Measurements from ENCODE around the gene WWC2.

The WWC2 gene

DNA sequence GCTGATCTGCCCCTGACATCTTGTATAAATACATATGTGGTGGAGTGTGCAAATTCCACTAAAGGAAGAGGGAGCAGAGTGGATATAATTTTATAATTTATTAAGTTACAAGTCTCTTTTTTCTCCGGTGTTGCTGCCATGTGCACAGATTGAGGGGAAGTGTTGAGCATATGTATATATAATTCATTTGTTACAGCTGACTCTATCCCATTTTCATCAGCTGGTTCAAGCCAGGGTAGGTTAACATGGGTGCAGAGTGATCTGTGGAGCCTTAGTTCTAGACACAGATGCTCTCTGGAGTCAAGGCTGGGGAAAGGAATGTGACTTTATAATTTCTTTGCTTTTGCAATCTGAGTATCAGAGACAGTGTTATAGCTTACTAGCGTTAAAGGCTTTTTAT, 103.5 kb downstream of the WWC2 start:
- no peak for DNase-seq (ENCODE audit: low read depth)

DNA sequence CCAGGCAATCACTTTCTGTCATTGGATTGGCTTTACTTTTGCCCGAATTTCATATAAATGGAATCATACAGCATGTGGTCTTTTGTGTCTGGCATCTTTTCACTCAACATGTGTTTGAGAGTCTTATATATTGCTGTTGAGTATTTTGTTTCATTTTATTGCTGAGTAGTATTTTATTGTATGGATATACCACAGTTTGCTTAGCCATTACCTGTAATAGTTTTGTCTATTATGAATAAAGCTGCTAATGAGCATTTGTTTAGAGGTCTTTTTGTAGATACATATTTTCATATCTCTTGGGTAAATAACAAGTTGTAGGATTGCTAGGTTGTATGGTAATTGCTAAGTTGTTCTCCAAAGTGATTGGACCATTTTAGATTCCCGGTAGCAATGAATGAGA, 105.7 kb downstream of the WWC2 start:
- DNase-seq (ENCODE audit: low read depth), result no peak

DNA sequence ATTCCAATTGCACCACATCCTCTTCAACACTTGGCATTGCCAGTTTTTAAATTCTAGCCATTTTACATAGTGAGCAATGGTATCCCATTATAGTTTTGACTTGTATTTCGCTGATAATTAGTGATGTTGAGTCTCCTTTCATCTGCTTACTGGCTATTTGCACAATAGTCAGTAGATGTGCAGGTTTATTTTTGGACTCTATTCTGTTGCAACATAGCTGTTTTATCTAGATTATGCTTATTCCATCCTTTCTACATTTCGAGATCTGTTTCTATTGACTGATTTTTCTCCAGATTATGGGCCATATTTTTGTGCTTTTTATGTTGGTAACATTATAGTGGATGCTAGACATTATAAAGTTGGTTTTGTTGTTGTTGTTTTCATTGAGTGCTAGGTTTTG, 106.1 kb downstream of the WWC2 start:
- no peak for DNase-seq (ENCODE audit: low read depth)

DNA sequence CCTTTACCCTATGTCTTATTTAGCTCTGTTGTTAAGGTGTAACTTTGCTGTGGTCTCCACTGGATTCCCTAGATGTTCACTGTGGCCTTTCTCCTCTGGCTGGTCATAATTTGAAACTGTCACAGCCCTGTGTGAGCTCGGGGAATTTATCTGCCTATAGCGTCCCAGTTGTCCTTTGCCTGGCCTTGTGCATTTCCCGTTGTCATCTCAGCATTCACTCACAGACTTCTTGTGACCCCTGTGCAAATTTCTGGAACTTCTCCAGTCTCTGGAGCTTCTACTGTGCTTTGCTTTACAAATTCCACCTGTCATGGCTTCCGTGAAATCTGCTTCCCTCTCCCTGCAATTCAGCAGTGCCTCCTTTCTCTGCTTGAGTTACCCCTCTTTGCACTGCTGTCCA, 106.7 kb downstream of the WWC2 start:
- no peak for DNase-seq (ENCODE audit: low read depth)

DNA sequence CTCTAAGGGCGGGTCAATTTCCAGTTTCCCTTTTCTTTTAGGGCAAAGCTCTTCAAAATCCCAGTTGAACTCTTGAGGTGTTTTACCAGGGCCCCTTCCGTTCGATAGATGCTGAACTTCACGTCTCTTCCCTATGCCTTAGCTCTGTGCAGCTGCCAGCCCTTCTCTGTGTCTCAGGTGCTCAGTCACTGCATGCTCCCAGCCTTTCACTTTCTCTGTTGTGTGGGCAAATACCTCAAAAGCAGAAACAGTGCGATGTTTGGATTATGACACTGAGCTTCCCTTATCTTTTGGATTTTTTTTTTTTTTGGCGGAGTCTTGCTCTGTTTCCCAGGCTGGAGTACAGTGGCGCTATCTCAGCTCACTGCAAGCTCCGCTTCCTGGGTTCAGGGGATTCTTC, 112.5 kb downstream of the WWC2 start:
- DNase-seq (ENCODE audit: low read depth), result no peak

DNA sequence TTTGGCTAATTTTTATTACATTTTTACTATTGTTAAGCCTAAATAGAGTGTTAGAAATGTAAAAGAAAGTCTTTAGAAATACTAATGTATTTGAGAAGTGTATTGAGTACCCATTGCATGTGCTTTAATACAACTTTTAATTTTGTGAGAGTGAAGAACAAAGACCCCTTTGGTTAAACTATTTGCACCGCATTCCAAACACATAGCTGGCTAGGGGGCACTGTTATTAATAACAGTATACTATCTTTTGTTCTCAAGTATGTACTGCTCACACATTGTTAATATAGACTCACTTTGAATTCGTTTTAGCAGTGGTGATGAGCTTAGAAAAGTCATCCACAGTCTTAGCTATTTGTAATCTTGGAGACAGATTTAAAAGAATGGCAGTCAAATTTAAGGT, 114.9 kb downstream of the WWC2 start:
- no peak for DNase-seq (ENCODE audit: low read depth)

DNA sequence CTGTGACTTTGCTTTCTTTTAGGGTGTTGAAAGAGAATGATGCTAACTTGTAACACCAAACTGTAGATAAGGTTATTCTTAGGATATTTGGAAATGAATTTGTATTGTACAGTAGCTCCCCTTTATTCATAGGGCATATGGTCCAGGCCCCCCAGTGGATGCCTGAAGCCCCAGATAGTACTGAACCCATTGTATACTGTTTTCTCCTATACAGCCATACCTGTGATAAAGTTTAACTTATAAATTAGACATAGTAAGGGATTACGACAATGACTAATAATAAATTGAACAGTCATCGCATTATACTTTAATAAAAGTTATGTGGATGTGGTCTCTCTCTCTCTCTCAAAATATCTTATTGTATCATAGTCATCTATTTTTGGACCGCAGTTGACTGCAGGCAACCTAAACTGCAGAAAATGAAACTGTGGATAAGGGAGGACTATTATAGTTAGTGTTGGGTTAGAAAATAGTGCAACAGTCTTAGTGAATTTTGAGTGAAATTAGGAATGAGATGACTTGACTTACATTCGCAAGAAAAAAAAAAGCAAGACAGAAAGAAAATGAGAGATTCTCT, 115.9 kb downstream of the WWC2 start:
- DNase-seq (ENCODE audit: low read depth), result no peak

DNA sequence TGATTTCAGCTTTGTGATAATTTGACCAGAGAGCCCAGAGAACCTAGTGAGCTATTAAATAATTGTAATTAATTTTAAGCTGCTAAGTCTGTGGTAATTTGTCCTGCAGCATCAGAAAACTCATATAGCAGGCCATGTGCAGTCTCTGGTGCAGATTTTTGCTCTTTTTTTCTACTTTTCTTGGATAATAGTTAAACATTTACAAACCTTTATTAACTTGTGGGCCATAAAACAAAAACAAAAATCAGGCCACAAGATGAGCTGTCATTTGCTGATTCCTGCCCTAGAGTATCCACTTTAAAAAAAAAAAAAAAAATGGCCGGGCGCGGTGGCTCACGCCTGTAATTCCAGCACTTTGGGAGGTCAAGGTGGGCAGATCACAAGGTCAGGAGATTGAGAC, 121.2 kb downstream of the WWC2 start:
- DNase-seq (ENCODE audit: low read depth), result no peak

DNA sequence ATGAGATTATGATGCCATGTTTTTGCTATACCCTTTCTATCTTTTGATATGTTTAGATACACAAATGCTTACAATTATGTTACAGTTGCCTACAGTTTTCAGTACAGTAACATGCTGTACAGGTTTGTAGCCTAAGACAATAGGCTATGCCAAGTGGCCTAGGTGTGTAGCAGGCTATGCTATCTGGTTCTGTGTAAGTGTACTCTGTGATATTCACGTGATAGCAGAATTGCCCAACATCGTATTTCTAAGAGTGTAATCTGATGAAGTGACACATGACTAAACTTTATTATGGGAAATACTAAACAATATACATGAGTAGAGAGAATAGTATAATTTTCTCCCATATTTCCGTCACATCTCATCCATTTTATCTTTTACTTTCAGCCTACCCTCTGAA, 124.0 kb downstream of the WWC2 start:
- no peak for DNase-seq (ENCODE audit: low read depth)

DNA sequence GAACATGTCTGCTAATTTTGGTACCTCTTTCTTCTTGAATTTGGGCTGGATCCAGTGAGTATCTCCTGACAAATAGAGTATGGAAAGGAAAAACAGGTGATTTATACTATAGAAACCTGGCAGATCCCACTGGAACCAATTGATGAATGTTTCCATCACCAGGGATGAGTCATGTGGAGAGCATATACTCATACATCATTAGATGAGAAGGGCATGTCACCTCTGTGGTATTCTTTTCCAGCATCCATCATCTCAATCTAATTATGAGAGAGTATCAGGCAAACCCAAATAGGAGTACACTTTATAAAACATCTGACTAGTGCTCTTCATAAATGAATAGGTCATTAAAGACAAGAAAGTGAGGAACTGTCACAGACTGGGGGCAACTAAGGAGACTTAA, 130.3 kb downstream of the WWC2 start:
- no peak for DNase-seq (ENCODE audit: low read depth)

DNA sequence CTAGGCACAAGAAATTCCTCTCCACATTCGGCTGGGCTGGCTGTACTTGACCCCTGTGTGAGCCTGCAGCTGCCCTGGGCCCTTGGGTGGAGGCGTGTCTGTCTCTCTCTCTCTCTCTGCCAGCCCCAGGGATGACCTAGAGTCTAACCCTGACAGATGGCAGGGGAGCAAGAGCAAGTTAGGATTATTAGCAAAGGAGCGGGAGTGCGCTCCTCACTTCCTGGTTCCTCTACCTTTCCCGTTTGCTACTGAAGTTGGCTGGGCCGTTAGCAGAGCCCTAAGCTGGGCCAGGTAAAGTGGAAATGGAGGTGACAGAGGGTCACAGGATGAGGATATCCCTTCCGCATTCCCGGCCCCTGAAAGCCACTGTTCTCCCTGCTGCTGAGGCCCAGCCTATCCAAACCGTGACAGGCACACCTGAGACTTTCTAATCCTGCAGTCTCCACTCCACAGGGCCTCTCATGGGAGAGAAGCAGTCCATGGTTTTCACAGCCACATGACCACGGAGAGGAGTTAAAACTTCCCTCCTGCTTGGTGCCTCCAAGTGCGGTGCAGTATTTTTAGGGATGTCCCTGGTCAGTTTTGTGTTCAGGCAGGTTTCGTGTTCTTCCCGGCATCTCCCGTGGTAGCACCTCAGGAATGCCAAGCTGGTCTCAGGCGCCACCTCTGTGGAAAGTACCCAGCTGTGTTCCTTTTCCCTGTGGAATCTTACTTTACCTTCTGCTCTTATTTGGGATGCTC, 141.7 kb downstream of the WWC2 start:
- DNase-seq (ENCODE audit: low read depth), result no peak

DNA sequence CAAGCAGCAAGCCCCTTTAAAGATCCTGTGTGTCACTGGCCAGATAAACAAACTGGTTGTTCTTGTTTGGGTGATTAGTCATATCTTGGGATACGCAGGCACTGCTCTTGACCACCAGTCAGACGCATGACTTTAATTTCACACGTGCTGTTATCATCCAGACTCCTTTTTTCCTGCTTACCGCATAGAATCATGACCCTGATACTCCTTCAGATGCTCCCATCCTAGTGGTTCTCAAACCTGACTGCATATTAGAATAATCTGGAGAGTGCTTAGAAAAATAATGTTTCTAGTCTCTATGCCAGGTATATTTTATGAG, 142.2 kb downstream of the WWC2 start:
- no peak for DNase-seq (ENCODE audit: low read depth)

DNA sequence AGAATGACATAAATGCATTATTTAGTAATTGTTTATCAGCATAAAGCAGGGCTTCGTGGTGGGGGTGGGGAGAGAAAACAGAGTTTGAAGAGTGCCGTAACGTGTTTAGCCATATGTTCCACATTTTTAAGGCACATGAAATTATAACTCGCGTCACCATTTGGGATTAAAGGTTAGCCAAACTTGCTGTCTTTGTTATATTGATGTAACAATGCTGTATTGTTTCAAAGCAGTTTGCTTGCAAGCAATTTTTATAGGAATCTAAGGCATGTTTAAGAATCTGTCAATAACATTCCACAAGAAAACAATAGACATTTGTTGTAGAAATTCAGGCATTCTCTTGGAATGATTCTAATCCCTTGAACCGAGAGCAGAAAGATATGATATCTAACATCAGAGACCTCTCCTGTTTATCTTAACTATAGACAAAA, 142.7 kb downstream of the WWC2 start:
- DNase-seq (ENCODE audit: low read depth), result no peak

DNA sequence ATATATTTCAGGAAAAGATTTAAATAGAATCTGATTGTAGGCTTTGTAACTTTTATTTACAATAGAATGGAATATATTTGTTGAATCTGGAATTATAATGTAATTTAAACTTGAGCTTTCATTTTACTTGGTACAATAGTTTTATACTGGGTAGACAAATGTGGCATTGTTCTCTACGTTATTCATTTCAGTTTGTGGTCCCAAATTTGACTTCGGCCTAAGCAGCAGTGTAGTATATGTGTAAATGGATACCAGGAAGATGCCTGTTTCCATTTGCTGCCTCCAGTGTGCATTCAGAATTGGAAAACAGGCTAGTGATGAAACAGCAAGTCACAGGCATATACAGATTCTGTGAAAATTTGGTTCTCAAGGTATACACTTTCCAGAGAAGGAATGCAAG, 143.2 kb downstream of the WWC2 start:
- no peak for DNase-seq (ENCODE audit: low read depth)

DNA sequence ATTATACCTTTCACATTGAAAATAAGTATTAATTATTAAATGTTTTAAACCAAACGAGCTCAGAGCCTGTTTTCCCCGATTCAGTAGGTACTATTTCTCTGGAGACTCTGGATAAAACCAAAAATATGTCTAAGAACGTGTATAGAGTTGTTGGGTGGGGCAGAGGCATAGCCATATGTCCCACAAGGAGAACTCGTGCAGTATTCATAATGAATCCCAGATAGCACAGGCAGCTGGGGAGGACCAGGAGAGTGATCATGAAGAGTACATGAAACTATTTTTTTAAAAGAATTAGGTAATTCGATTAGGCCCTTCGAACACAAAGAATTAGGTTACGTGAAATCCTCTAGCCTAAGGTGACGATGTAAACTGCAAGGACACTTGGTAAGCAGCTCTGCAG, 145.0 kb downstream of the WWC2 start:
- no peak for DNase-seq (ENCODE audit: low read depth)

DNA sequence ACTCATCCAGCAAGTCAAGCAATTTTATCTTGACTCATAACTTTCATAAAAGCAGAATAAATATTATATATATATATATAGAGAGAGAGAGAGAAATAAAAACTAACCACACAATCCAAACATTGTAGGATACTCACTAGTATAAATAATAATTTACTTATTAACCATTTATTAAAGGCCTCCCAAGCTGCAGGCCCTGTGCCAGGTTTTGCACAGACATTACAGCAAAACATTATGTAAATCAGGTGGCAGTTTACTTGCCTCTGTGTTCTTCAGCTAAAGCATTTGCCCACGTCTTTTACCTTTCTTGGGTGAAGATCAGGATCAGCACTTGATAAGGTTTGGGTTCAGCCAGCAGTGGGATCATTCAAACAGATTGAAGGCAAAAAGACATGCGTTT, 145.4 kb downstream of the WWC2 start:
- DNase-seq (ENCODE audit: low read depth), result no peak

DNA sequence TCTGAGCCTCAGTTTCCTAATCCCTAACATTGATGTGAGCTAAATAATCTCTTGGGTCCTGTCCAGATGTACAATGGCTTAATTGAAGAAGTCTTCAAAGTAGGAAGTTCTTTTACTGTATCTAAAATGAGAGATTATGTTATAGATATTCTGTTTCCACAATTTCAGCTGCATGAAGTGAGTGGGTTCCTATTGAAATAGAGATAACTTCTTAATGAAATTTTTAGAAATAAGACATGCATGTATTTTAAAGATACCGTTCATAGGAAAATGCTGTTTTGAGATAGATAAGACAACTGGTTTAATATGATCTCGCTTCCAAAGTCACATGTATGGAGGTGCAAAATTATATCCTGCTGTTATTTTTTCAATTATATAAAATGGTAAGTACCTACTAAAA, 149.1 kb downstream of the WWC2 start:
- DNase-seq (ENCODE audit: low read depth), result no peak

DNA sequence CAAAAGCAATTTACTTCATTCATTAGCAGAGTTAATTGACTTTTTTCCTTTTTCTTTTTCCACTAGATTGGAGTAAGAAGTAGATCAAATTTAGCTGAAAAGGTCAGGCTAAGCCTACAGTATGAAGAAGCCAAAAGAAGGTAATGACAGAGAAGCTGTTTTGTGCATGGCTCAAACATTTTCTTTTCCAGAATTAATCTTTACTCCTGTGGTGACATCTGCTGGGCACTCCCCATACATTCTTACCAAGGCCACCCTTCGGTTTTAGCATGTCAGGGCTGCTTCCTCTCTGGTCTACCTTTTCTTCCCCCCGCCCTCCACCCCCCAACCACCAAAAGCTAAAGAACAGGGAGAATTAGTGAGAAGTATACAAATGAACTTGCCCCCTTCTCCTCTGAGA, 150.8 kb downstream of the WWC2 start:
- DNase-seq (ENCODE audit: low read depth), result no peak

DNA sequence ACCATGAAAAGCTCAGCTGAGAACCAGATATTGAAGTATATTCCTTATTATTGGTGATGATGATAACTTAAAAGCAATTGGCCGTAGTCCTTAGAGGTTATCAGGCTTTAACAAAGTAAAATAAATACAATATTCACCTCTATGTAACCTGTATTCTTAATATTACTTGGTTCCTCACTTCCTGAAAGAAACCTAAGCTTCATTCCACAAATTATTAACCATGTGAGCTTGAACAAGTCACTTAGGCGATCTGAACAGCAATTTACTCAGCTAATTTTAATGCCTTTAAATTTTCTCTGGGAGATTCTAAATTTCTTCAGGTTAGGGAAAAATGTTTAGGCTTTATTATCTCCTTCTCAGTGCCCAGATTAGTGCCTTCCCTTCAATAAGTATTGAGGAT, 151.8 kb downstream of the WWC2 start:
- DNase-seq (ENCODE audit: low read depth), result no peak

DNA sequence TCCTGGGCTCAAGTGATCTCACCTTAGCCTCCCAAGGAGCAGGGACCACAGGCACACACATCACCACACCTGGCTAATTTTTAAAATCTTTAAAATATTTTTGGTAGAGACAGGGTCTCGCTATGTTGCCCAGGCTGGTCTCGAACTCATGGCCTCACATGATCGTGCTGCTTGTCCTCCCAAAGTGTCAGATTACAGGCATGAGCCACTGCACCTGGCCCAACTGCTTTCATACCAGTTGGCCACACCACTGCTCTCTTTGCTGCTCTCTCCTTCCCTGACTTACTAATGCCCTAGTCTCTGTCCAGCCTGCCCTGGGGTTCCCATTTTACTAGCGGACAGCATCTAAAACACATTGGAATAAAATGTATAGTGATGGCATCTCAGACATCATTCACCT, 153.9 kb downstream of the WWC2 start:
- no peak for DNase-seq (ENCODE audit: low read depth)

DNA sequence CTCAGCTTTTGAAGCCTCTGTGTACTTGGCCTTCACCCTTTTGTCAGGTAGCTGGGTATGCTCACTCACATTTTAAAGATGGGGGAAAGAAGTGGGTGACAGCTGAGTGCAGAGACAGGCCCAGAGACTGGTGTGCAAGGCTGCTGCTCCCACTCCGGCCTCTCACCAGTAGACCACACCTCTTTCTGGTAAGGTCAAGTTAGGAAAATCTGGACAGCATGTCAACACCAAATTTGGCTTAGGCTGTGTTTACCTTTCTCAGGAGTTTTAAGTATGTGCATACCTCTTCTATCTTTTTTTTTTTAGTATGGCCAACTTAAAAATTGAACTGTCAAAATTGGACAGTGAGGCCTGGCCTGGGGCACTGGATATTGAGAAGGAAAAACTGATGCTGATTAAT, 154.4 kb downstream of the WWC2 start:
- no peak for DNase-seq (ENCODE audit: low read depth)

DNA sequence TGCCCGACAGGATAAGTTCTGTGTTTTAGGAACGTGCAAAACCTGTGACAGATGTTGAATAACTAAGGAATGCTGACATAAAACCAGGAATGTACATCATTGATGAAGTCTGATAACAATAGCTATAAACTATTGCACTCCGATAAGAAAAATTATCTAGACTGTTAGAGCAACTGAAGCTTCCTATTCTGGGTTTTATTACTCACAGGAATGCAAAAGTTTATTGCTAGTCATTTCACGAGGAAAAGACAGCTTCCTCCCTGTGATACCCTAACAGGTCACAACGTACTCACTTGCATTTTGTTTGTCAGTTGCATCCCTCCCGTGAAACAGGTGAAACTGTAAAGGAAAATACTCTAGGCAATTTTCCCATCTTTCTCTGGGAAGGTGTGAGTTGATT, 155.1 kb downstream of the WWC2 start:
- DNase-seq (ENCODE audit: low read depth), result no peak

DNA sequence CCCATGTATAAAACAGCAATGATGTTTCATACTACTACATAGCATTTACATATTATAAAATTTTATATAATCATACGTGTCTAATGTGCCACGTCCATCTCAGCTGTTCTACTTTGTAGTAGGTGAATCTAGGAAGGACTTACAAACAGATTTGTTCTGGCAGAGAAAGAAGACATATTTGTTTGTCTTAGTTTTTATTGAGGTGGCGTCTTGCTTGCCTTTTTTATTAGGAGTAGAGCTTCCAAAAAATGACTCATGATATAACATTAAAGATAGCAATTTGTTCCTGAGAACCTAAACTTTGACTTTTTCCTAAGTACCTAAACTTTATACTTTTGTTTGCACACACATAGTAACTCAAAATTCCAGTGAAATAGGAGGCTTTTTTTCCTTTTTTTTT, 156.4 kb downstream of the WWC2 start:
- no peak for DNase-seq (ENCODE audit: low read depth)

DNA sequence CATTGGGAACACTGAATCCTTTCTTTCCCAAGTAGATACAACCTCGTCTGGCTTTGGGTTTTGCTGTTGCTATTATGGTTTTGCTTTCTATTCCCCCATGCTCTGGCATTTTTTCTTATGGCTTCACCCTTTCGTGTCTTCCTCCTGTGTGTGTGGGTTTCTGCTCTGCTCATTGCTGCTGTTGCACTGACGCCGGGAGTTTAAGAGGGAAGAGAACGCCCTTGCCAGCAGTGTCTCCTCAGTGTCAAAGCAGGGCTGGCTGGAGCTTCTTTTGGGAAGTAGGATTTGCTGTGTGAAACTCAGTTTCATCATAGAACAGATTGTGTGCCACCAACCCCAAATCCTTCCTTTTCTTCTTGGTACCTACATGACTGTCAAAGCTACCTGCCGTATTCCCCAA, 157.3 kb downstream of the WWC2 start:
- no peak for DNase-seq (ENCODE audit: low read depth)

All from HS-27A (cell line).